Stimulated activated CD8-positive, alpha-beta memory T cell treated with anti-CD3 and anti-CD28 coated beads, Interleukin-7, amount 100 ng/mL, for 4 hours (primary cell): ENCODE measurements around the gene THEM4.

Source experiments
- DNase-seq, 2 donors: peaks; one replicate each; pipeline ENCODE4 v3.0.0-alpha.2; 2020; ENCODE audit warnings: low read depth in 2 of 2

THEM4 gene

GRCh38 chr1:151909167-151910149 is at the start of gene THEM4:
THEM4 (minus strand) TSS chr1:151909511; CDS start chr1:151909458, 53 bp downstream.
- peak; percentile 84 to 91 for DNase-seq

GRCh38 chr1:151958959-151959358 is 49.6 kb upstream of the THEM4 start:
- DNase-seq = no peak

DNA sequence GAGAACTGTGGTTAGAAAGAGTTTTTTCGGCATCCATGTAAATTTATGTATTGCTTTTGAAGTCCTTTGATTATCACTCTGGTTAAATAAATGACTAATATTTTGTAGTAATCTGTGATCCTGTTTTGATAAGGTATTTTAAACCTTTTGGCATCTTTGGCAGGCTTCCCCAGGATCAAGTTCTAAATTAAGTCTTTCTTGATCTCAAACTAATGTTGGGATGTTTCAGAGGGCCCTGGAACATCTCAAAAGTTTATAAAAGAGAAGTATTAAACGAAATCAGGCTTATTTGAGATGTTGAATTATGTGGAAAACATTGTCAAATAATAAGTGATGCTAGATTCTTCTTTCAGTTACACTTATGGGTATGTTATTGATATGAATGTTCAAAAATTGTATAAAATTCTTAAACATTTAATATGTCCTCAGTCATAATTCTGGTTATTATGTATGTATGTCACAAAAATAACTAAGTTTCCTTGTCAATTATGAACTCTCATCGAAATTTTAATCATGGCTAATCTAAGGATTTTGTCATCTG is 47.7 kb upstream of the THEM4 start:
- DNase-seq = no peak

GRCh38 chr1:151953409-151954094 is 44.2 kb upstream of the THEM4 start:
- no peak for DNase-seq

- DNase-seq = no peak
These were observed 43.5 kb upstream of the THEM4 start for GRCh38 chr1:151952811-151953210.

DNA sequence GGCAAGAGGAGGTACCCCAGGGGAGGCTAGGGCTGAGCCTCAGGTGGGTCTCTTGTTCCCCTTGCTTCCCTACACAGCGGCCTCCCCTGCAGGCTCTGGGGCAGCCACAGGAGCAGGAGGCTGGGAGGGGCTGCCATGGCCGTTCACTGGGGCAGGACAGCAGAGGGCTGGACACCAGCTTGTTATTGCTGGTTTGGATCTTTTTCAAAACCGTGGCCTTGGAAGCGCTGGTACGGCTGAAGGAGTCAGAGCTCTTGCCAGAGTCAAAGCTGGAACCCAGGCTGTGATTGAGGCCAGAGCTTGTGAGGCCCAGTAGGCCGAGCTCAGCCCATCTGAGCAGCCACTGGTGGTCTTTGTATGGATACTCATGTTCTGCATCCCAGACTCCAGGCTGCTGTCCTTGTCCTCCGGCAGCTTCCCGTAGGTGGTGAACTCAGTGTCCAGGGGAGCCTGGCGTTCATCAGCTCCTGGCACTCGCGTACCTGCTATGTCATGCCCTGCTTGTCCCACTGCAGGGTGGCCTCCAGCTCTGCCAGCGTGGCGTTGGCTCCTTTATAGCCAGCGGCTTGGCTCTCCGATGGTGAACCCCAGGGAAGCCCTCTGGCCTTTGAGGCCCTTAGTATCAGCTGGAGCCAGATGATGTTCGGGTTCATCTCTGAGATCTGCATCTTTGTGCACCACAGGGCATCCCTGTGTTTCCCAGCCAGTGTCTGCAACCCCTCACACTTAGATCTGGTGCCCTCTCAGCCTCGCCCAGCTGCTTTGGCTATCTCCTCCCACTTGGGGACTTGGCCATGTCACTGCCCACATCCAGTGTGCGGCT is 40.3 kb upstream of the THEM4 start:
- no peak for DNase-seq

DNA sequence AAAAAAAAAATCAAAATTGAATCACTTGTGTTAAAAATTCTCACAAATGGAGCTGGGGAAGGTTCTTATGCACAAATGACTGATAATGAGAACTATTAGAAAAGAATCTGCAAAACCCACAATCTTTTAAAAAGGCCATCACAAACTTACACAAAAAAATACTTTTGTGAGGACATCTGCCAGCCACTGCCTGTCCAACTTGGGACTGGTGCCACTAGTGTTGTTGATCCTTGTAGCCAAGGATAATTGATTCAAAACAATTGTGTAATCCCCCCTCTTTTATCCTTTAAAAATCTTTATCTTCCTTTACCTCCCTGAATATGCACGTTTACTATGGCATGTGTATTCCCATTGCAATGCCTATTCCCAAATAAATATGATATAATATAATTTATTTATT is 39.2 kb upstream of the THEM4 start:
- no peak for DNase-seq

DNA sequence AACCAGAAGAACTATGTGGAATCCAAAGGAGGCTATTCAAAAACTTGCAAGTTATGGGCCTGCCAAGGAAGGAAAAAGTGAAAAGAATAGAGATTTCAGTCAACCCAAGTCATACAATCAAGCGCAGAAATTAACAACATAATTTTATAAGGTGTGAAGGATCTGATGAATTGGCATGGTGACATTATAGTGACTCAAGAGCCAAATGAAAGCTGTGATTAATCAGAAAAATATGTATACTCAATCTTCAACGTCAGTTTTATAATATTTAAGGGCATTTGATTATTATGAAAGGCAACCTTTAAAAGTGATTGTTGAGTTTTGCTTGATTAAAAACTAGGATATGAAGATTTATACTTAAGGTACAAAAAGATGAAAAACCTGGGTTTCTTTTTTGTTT is 37.8 kb upstream of the THEM4 start:
- no peak for DNase-seq

DNA sequence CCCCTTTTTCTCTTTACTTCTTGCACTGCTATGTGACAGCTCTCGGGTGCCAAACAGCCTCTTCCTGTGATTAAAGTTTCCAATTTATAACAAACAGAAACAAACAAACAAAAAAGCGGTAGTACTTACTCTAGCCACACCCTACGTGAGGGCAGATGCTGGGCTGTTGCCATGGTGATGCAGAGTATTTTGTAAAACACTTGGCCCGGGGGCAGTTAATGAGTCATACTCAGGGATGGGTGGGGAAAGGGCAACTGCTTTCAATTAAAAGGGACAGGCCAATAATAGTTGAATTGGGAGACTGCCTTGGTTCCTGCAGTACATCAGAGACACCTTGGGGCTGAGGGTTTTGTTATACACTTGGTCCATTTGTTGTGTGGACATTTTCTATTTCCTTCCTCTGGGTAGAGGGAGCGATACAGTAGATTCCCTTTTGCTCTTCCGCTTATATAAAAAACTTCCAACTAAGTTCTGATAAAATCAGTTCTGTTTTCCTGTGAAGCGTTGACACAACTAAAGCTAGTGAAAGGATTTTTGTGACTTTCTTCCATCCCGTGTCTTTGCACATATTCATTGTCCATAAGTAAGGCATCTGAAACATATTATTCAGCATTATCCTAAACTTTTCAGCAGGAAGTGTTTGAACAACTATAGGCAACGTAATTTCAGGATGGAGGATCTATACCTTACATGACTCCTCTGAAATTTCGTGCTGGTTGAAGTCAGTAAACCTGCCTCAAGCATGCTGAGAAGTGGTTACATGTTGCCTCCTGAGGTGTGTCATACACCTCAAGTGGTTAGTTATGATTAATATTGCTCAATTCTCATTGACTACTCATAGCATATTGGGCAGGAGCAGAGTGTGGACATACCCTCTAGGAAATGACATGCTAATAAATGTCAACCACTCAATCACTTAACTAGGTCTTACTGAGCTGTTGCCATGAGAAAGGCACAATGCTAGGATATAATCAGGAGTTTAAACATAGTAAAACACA is 36.7 kb upstream of the THEM4 start:
- DNase-seq = peak; percentile 71 to 85

- no peak for DNase-seq
These were observed 35.7 kb upstream of the THEM4 start for GRCh38 chr1:151944857-151945575.

GRCh38 chr1:151944126-151944856 is 35.0 kb upstream of the THEM4 start:
- DNase-seq = no peak

- no peak for DNase-seq
These were observed 34.3 kb upstream of the THEM4 start for GRCh38 chr1:151943591-151943990.

GRCh38 chr1:151942882-151943281 is 33.6 kb upstream of the THEM4 start:
- no peak for DNase-seq

- no peak for DNase-seq
These were observed 31.2 kb upstream of the THEM4 start for GRCh38 chr1:151940541-151940940.

DNA sequence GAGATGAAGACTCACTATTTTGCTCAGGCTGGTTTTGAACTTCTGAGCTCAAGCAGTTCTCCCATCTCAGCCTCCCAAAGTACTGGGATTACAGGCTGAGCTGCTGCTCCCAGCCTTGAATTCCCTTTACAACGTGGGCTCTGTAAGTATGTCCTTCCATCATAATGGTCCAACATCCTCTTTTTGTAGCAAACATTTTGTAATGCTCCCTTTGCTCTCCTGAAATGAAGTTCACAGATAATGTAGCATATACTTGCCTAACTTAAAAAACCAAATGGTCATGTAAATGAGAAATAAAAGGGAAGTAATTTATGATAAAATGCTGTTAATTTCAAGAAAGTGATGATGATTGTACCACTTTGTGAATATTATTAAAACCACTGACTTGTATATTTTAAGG is 30.5 kb upstream of the THEM4 start:
- DNase-seq = no peak

DNA sequence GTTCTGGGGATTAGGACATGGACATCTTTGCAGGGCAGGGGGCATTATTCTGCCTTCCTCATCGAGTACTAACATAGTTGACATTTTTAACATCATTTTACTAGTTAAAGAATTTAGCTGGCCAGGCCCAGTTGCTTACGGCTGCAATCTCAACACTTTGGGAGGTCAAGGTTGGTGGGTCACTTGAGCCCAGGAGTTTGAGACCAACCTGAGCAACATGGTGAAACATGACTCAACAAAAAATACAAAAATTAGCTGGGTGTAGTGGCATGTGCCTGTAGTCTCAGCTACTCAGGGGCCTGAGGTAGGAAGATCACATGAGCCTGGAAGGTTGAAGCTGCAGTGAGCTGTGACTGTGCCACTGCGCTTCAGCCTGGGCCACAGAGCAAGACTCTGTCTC is 29.8 kb upstream of the THEM4 start:
- no peak for DNase-seq

- no peak for DNase-seq
These were observed 27.3 kb upstream of the THEM4 start for GRCh38 chr1:151936653-151937052.

- DNase-seq = no peak
These were observed 26.7 kb upstream of the THEM4 start for GRCh38 chr1:151935894-151936602.

DNA sequence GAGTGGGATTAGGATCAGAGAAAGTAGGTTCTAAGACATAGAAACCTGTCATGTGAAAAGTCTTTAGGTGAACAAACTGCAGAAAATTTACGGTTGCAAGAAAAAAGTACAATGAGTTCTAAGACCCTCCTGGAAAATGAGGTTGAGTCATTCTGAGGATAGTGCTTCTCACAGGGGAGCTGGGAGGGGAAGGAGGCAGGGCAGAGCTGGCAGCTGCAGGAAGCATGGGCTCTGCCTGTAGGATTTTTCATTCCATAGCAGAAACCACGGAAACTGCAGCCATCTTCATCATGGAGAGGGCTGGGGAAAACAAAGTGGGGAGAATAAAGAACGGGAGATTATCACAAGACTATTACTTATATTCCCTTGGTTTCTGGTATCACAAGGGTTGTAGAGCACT is 25.8 kb upstream of the THEM4 start:
- DNase-seq = no peak
